SU-DHL-6 (cell line): Measurements from ENCODE around the gene MICAL1.

Source experiments
- H2AFZ ChIP-seq: fragments of 200-600 bp; sonication (generic); 2 replicates; pipeline ENCODE4 v1.6.1; 2014; ENCODE audit warnings: low read depth, mild to moderate bottlenecking, moderate library complexity, mixed read lengths, antibody characterized with exemption, low read length; ENCODE audit not compliant: severe bottlenecking
- H3F3A ChIP-seq: fragments of 200-600 bp; shearing (Covaris generic); 2 replicates; pipeline ENCODE4 v1.6.0; 2016; ENCODE audit warnings: antibody characterized with exemption, mild to moderate bottlenecking; ENCODE audit not compliant: insufficient read depth
- H3K27ac ChIP-seq: fragments of 200-600 bp; sonication (generic); 2 replicates; pipeline ENCODE4 v1.5.1; 2016; ENCODE audit warnings: low read depth, mild to moderate bottlenecking, low read length, moderate library complexity, mixed read lengths
- H3K27me3 ChIP-seq: fragments of 200-600 bp; sonication (generic), shearing (Covaris generic); 2 replicates; pipeline ENCODE4 v1.6.0; 2014; ENCODE audit warnings: mild to moderate bottlenecking, low read length
- H3K36me3 ChIP-seq: fragments of 200-600 bp; sonication (generic); 2 replicates; pipeline ENCODE4 v1.6.1; 2014; ENCODE audit warnings: mild to moderate bottlenecking, low read length, mixed read lengths
- H3K4me2 ChIP-seq: fragments of 300-600, 200-600 bp; shearing (Covaris generic), sonication (generic); 2 replicates; pipeline ENCODE4 v1.6.0; 2014; ENCODE audit warnings: low read length, low read depth, mild to moderate bottlenecking; ENCODE audit not compliant: poor library complexity, severe bottlenecking
- H3K4me3 ChIP-seq: fragments of 200-600 bp; sonication (generic); 2 replicates; pipeline ENCODE4 v1.5.1; 2014; ENCODE audit warnings: antibody characterized with exemption, low read length, mild to moderate bottlenecking, mixed read lengths; ENCODE audit not compliant: insufficient read depth, poor library complexity, severe bottlenecking
- H3K79me2 ChIP-seq: fragments of 200-600 bp; sonication (generic); 2 replicates; pipeline ENCODE4 v1.6.1; 2014; ENCODE audit warnings: mild to moderate bottlenecking, low read length, moderate library complexity; ENCODE audit not compliant: insufficient read depth
- H3K9ac ChIP-seq: fragments of 200-600 bp; sonication (generic); 2 replicates; pipeline ENCODE4 v1.7.0; 2014; ENCODE audit warnings: mild to moderate bottlenecking, low read length
- H3K9me2 ChIP-seq: fragments of 200-600 bp; sonication (generic); replicated peaks from 2 replicates; pipeline ENCODE4 v1.6.1; 2014; ENCODE audit warnings: low read length; ENCODE audit not compliant: insufficient read depth
- H3K9me3 ChIP-seq: fragments of 200-600 bp; sonication (generic); 2 replicates; pipeline ENCODE4 v1.6.1; 2014; ENCODE audit warnings: low read length, mixed read lengths; ENCODE audit not compliant: insufficient read depth
- H4K20me1 ChIP-seq: fragments of 200-600 bp; sonication (generic); 2 replicates; pipeline ENCODE4 v1.6.1; 2014; ENCODE audit warnings: low read depth, mild to moderate bottlenecking, antibody characterized with exemption, low read length, moderate library complexity, mixed read lengths
- CTCF ChIP-seq: fragments of 200-600 bp; sonication (generic); IDR thresholded peaks from one replicate; pipeline ENCODE4 v1.5.1; 2017; ENCODE audit warnings: antibody characterized with exemption, mild to moderate bottlenecking, low read length, moderate library complexity; ENCODE audit not compliant: insufficient read depth, poor library complexity, severe bottlenecking
- EZH2phosphoT487 ChIP-seq: fragments of 200-600 bp; sonication (generic), shearing (Covaris generic); conservative IDR thresholded peaks from 2 replicates; pipeline ENCODE4 v1.6.1; 2018; ENCODE audit warnings: mild to moderate bottlenecking, antibody characterized with exemption, low read length, moderate library complexity, mixed read lengths

The MICAL1 gene

GRCh38 chr6:109473120-109473519 is 17.5 kb upstream of the MICAL1 start:
- Histone ChIP-seq H3K27me3 (no peaks in the 10 kb centered on the region), H3K4me3 (no peak overlapping the region), H3K36me3 (peaks cover 18% of the 10 kb centered on the region), H3K9ac (no peak overlapping the region), H3K9me2 (no peaks in the 10 kb centered on the region), H3K4me2 (no peak overlapping the region), H3K79me2 (peaks cover 30% of the 10 kb centered on the region), H4K20me1 (peaks cover 8% of the 10 kb centered on the region; the same call in 1 of the 2 replicates), H3K27ac (no peak overlapping the region), H3K9me3 (no peaks in the 10 kb centered on the region), H3F3A (no peaks in the 10 kb centered on the region), H2AFZ (no peak overlapping the region)
- TF ChIP-seq CTCF, result no peak
- no peak for TF ChIP-seq EZH2phosphoT487

- no peak overlapping the region for H2AFZ ChIP-seq
- H3K36me3 ChIP-seq, result peaks cover 21% of the 10 kb centered on the region
- H3K27me3 ChIP-seq, result no peaks in the 10 kb centered on the region
- H3K9me3 ChIP-seq, result no peaks in the 10 kb centered on the region
- peaks cover 23% of the 10 kb centered on the region for H3K79me2 ChIP-seq
- no peaks in the 10 kb centered on the region for H3F3A ChIP-seq
- no peak overlapping the region for H3K4me3 ChIP-seq
- TF ChIP-seq EZH2phosphoT487 (no peak), CTCF (no peak)
- H3K27ac ChIP-seq, result no peak overlapping the region
- no peak overlapping the region for H3K9ac ChIP-seq
- H3K9me2 ChIP-seq, result no peaks in the 10 kb centered on the region
- H3K4me2 ChIP-seq, result no peak overlapping the region
- peaks cover 4% of the 10 kb centered on the region; the same call in 1 of the 2 replicates for H4K20me1 ChIP-seq
Measured at GRCh38 chr6:109472132-109472995, 16.8 kb upstream of the MICAL1 start.

GRCh38 chr6:109471105-109471810 is 15.7 kb upstream of the MICAL1 start:
- Histone ChIP-seq H2AFZ (no peak overlapping the region), H3K9ac (no peak overlapping the region), H3K27ac (no peak overlapping the region), H4K20me1 (no peaks in the 10 kb centered on the region), H3F3A (no peaks in the 10 kb centered on the region), H3K4me3 (no peak overlapping the region), H3K36me3 (peaks cover 30% of the 10 kb centered on the region), H3K4me2 (no peak overlapping the region), H3K79me2 (peaks cover 12% of the 10 kb centered on the region), H3K9me2 (no peaks in the 10 kb centered on the region), H3K27me3 (no peaks in the 10 kb centered on the region), H3K9me3 (no peaks in the 10 kb centered on the region)
- TF ChIP-seq CTCF (no peak), EZH2phosphoT487 (no peak)
